Middle frontal gyrus (tissue), 1 donor: Measurements from ENCODE around the gene LCAT.

Source experiments
- DNase-seq: peaks from one replicate; pipeline ENCODE4 v3.0.0-alpha.2; 2015; ENCODE audit warnings: low spot score; ENCODE audit errors: extremely low spot score

The LCAT gene

DNA sequence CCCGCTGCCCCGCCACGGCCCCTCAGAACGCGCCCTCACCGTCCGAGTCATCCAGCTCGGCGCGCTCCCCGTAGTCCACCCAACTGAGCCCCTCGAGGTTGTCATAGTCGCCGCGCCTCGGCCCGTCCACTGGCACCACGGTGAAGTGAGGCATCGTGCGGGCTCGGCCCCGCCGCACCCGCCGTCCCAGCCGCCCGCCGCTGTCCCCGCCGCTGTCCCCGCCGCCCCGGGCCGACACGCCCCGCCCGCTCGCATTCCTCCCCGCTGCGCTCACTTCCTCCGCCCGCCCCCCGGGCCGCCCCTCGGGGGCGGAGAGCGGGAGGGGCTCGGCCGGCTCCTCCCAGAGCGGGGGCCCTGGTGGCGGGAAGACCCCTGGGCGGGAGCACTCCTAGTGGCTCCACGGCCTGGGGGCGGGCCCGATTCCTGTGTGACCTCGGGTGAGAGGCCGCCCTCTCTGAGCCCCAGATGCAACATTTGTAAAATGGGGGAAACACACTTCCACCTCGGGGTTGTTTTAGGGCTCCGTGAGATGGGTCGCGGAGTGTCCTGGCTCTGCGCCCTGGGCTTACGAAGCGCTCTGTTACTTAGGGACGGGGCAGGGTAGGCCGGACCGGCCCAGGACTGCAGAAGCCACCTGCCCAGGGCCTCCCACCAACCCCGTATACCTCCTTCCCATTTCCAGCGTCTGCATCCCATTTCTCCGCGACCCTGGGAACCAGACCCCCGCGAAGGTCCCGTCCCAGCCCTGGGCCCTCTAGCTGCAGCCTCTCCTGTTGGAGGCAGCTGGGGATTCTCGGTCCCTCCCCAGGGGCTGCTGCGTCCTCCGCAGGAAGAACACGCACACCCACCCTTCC, 24.7 kb upstream of the LCAT start, which contains the start of gene SLC12A4:
Gene SLC12A4, minus strand, starts transcription at position 238 of the 854 bp plus-strand sequence. Its CDS starts 84 bp downstream, at position 154.
- peak; percentile 5 for DNase-seq

GRCh38 chr16:67967958-67968399, 24.1 kb upstream of the LCAT start:
- no peak for DNase-seq

GRCh38 chr16:67967183-67967957, 23.4 kb upstream of the LCAT start:
- DNase-seq = no peak

DNA sequence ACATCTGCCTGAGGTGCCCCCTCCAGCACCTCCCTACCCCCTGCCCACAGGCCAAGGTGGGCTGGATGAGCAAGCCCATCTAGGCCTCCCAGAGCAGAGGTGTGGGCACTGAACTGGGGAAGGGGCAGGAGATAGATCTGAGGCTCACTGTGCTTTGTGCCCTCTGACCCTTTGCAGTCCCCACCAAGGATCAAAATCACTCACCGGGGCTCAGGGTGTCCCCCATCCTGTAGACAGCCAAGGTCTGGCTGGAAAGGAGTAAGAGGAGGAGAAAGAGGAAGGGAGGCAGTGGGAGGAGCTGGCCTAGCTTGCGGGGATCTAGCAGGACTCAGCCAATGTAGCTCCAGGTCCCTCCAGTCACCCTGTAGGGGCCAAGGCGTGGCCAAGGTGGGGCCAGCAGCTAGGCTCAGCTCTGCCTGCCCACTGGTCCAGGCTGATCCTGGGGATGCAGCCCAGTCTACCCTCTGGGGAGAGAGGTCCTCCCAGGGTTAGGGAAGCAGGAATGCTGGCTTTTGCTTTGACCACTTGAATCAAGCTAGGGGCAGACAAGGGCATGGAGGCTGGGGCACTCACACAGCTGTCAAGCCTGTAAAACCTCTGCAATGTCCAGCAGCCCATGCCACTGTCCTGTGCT, 22.7 kb upstream of the LCAT start:
- no peak for DNase-seq

DNA sequence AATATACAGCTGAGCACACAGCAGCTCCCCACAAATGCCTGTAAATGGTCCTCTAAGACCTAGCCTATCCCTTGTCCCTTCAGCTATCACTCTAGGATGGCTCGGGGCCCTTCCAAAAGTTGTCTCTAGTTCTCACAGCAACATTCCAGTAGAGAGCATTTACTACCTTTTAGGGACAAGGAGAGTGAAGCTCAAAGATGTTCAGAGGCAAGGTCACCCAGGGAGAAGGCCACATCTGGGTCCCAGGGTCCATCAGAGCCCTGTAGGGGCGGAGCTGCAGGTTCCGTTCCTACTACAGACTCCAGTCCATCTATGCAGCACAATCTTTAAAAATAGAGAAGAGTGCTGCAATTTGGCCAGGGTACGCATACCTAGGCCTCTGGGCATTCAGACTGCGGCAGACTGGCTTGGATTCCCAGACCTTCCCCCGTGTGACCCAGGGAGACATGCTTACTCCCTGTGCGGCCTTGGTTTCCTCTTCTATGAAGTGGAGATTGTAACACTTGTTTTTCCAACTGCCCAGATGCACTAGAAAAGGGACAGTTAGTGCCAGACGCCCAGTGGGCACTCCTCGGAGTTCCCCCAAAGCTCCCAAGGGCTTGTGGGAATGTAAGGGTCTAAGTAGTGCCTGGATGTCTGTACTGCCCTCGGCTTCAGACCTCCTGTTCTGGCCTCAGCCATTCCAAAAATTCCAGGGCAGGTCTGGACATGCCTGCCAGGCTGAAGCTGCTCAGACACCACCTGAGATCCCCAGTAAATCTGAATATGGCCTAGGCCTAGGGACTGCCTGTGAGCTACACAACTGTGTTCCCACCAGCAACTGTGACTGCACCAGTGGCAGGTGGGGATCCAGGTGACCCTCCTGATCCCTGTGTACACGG, 22.0 kb upstream of the LCAT start:
- no peak for DNase-seq

- no peak for DNase-seq
Observed at GRCh38 chr16:67964477-67965131, 20.7 kb upstream of the LCAT start.

- no peak for DNase-seq
Observed at GRCh38 chr16:67963662-67964321, 19.9 kb upstream of the LCAT start.

DNA sequence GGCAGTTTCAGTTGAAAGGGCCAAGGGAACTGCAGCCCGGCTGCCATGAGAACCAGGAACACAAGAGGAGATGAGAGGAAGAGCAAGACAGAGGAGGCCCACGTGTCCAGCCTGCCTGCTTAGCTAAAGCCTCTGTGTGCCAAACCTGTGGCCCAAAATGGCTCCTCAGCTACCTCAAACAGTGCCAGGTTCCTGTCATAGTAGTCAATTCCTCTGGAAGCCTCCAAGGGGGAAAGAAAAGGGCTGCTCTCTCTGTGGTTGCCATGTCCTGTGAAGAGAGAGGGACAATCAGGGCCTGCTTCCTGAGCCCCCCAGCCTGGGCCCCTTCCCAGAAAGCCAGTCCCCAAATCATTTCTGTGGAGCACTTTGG, 19.4 kb upstream of the LCAT start:
- no peak for DNase-seq

GRCh38 chr16:67962135-67962534, 18.2 kb upstream of the LCAT start:
- DNase-seq = no peak

DNA sequence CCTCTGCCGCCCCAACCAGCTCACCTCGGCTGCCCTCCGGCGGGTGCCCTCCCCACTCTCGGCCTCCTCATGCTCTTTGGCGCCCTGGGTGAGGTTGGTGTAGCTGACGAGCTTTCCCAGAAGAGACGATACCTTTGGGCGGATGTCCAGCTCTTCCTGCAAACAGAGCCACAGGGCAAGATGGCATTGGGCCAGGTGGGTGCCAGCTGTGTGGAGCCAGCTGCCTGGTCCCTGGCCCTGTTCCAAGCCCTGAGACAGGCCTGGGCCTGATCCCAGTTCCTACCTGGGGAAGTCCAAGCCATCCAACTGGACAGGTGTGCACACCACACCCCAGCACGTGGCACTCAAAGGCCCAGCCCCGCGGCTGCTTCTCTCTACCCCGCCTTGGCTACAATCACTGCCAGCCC, 17.6 kb upstream of the LCAT start:
- DNase-seq = no peak

GRCh38 chr16:67959536-67960329, 15.8 kb upstream of the LCAT start:
- DNase-seq = no peak

- no peak for DNase-seq
Observed at GRCh38 chr16:67957622-67958021, 13.7 kb upstream of the LCAT start.

DNA sequence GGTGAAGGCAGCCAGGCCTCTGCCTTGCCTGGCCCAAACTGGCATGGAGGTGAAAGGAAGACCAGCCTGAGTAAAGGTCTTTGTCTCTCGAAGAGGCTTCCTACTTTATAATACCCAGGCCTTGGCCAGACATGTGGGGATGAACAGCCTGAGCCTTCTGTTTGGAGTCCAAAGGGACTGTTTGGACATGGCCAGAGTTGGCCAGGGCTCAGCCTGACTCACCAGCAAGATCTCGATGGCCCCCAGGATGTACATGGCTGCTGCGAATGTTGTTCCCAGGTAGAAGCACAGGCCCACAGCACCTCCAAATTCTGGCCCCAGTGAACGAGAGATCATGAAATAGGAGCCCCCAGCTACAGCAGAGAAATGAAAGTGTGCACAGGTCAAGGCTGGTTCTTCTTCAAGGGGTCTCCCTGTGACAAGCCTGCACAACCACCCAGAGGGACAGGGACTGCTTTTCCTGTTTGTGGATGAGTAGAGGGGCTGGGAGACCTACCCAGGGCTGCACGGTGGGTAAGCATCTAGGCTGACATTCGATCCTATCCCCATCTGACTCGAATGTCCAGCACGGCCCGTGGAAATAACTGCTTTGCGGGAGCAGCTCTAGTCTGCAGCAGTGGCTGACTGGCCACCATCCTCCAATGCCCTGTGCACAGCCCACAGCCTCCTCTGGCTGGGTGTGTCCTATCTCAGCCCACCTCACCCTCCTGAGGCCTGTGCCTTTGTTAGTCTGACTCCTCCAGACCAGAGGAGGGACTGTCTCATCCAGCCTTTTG, 10.7 kb upstream of the LCAT start:
- no peak for DNase-seq

GRCh38 chr16:67953641-67954375, 9.9 kb upstream of the LCAT start:
- no peak for DNase-seq

- DNase-seq = peak; percentile 64
Observed at GRCh38 chr16:67951485-67951884, 7.6 kb upstream of the LCAT start.

DNA sequence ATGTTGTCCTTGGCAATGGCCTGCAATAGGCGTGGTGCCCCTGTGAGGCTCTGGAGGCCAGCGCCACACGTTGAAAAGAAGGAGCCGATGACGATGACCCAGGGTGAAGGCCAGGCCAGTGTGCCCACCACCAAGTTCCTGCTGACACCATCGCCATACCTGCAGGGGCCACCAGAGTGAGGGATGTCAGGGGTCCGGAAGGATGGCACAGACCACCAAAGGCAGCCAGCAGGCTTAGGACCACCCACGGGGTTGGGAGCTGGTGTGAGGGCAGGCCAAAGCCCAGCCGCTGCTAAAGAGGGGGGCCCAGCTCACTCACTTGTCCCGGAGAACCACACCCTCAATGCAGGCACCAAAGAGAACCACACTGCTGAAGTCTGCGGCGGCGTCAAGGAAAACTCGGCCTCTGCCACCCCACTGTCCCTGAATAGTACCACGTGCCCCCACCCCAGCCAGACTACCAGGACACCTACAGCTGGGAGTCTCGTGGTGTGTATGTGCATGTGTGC, 6.5 kb upstream of the LCAT start:
- no peak for DNase-seq

GRCh38 chr16:67949645-67950044, 5.7 kb upstream of the LCAT start:
- DNase-seq = no peak
